Fibroblast of upper back skin (primary cell): Measurements from ENCODE around the gene CDC25A.
"Not testable (repeated sequence)": the region's sequence is repeated elsewhere in the genome, so short reads cannot be mapped to it uniquely, and the experiment has no call there.

ENCODE experiments used
- DNase-seq: peaks from one replicate; pipeline ENCODE4 v3.0.0-alpha.2; 2013

Gene CDC25A

DNA sequence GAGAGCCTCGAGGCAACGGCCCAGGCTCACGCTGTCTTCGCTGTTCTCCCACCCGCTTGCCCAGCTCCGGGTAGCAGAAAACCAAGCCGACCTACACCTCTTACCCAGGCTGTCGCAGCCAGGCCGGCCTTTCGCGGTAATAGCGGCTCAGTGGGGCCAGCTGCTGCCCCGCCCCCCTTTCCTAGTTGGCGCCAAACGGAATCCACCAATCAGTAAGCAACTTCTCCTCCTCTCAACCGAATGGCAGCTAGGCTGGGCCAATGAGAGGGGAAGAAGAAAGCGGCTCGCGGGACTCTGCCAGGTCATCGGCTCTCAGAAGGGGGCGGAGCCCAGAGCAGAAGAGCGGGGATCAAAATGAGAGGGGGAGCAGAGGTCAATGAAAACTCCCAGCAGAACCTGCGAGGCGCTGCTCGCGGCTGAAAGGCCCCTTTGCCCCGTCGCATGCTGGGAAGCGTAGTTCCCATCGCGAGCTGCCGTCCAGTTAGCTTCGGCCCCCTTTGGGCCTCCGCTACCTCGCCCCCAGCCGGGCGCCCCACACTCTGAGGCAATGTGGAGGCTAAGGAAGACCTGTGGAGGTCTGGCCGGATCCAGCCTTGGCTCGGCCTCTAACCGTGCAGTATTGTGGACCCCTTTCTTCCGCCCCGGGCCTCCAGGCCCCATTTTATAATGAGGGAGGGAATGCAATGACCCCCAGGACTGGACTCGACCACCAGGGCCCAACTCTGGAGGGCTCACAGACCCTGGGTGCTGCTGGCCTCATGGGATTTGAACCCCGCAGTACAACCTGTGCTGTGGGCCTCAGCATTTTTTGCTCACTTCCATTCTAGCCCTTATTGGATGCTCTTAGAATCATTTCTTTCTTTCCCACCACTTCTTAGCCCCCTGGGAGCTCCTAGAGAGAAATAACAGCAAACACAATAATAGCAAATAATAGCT is at the start of gene CDC25A:
Gene CDC25A (minus strand): TSS at position 152 of the 936 bp plus-strand sequence. CDS start 470 bp downstream, outside the sequence.
- DNase-seq: peak; percentile 99

DNA sequence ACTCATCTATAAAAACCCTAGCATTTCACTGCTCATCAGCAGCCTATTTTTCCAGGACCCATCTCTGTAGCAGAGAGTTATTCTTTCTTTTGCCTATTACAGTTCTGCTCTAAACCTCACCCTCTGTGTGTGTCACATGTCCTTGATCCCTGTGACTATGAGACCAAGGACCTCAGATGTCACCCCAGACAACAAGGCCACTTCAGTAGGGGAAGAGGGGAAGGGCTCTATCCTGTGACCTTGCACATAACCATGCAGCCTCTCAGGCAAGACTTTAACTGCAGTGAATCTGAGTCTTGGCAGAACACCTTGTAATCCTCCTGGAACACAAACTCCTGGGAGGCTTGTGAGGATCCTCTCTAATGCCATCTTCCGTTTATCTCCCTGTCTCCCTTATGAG is 48.3 kb upstream of the CDC25A start:
- DNase-seq: no peak

- DNase-seq: no peak
Measured at GRCh38 chr3:48233542-48233941, 45.3 kb upstream of the CDC25A start.

- DNase-seq: peak; percentile 70
Measured at GRCh38 chr3:48232734-48233133, 44.5 kb upstream of the CDC25A start.

DNA sequence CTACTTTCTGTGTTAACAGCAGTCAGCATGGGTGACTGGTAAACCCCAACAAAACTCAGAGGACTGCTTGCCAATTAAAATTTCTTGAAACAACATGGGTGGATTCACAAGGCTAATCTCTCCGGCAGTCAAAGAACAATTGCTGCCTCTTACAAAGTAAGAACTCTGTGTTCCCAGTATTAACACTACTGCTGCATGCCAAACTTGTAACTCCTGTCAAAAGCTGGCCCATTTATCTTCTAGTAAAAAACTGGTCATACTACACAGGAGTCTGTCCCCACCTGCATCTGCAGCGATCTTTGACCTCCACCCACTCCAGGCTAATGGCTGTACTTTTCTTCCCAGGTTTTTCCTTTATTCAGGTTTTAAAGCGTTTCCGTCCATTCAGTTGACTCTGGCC is 44.0 kb upstream of the CDC25A start:
- DNase-seq: no peak

DNA sequence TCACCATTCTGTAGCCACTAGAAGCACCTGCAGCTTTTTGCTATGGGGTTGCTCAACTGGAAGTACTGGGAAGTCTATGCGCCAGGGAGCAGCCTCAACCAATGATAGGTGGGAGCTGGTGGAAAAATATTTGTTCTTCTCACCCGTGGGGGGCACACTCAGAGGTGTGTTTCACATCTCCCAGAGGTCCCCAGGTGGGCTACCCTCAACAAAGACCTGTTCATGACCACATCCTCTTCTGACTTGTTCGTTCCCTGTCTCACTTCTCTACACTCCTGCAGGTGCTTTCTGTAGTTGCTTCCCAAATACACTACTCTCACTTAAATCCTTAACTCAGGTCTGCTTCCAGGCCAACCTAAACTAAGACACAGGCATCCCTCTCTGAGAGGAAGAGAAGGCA is 38.7 kb upstream of the CDC25A start:
- no peak for DNase-seq

DNA sequence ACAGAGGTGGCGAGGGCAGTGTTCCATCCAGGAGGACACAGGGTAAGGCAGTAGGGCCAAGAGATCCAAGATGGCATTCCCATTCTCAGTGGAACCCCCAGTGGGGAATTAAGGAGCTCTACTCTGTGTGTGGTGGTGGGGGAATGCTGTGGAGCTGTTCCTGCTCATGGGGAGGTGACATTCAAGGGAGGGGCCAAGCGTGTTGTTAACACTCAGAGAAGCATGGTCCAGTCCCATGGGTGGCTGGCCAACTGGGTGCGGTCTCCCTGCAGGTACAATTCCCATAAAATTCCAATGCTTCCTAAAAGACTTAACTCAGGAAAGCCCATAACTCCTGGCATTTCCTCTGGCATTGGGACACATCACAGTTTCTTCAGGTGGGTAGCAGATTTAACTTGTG is 37.4 kb upstream of the CDC25A start:
- DNase-seq: no peak

DNA sequence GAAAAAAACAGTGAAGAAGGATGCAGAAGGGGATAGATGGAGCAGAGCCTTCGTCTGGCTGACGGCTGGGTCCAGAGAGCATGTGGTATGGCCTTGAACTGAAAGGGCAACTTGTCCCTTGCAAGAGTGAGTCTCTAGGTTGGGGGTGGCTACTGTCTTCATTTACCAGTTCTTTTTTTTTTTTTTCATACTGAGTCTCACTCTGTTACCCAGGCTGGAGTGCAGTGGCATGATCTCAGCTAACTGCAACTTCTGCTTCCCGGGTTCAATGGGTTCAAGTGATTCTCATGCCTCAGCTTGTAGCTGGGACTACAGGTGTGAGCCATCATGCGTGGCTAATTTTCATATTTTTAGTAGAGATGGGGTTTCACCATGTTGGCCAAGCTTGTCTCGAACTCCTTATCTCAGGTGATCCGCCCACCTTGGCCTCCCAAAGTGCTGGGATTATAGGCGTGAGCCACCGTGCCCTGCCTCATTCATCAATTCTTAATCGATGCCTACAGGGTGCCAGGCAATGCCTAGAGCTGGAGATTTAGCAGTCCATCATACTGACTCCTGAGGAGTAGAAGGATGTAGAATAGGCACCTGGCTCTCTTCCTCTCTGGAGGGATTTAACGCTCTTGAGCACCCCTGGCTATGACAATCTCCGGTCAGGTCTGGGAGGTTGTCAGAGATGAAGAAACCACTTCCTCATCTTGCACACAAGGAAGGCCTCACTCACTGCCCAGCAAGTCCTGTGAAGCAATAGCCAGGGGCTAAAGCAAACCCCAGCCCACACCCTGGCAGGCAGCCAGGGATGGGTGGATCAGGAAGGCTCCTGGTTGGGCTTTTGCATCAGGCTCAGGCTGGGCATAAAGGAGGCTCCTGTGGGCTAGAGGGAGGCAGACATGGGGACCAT is 34.6 kb upstream of the CDC25A start, which contains the start of gene CAMP:
Gene CAMP (plus strand): TSS at position 880 of the 898 bp plus-strand sequence. CDS start 17 bp downstream, at position 897.
- DNase-seq: peak; percentile 25

- DNase-seq: no peak
Measured at GRCh38 chr3:48220746-48221145, 32.5 kb upstream of the CDC25A start.

DNA sequence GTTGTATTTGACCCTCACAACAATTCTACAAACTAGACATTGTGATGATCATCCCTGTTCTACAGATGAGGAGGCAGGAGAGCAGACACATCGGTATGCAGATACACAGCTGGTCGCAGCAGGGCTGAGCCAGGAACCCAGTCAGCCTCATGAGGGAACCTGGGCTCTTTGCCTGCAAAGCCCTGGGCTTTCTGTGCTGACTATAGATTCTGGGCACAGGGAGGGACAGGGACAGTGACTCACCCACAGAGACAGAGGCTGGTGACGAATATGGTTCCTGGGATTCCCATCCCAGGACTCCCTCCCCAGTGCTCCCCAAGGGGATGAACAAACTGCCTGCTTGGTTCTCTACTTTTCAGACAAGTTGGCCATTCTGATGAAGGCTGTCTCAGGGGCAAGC is 31.3 kb upstream of the CDC25A start:
- no peak for DNase-seq

GRCh38 chr3:48218537-48218936 is 30.3 kb upstream of the CDC25A start:
- no peak for DNase-seq

DNA sequence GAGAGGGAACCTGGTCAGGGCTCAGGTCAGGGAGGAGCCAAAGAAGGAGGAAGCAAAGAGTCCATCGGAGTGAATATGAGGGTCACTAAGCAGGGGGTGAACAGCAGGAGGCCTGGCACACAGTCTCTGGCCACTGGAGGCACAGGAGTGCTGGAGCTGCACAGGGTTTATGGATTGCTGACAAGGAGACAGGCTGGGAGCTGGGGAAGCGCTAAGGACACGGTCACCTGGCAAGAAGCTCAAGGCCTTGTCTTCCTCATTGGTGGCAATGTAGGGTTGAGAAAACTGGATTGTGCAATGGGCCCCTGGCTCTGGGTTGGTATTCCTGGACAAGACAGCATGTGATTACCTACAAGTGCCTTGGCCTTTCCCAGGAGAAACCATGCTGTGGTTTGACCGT is 29.2 kb upstream of the CDC25A start:
- DNase-seq: no peak

GRCh38 chr3:48215876-48216275 is 27.7 kb upstream of the CDC25A start:
- DNase-seq: no peak

GRCh38 chr3:48215466-48215865 is 27.2 kb upstream of the CDC25A start:
- DNase-seq: no peak

DNA sequence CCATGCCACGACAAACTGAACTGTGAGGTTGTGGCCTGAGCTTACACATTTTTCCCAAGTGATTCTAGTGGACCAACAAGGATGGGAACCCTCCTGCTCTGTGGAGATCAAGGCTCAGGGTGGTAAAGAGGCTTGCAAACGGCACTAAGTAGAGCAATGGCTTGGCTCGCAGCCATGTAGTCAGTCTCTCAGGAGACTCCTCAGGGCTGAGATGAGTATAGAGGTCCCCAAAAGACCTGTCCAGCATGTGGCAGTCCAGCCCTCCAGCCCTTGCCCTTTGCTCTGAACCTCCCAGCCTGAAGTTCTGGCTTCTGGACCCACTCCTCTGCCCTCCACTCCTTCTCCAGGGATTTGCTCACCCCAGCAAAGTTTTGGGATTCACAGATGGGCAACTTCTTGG is 26.8 kb upstream of the CDC25A start:
- DNase-seq: no peak

DNA sequence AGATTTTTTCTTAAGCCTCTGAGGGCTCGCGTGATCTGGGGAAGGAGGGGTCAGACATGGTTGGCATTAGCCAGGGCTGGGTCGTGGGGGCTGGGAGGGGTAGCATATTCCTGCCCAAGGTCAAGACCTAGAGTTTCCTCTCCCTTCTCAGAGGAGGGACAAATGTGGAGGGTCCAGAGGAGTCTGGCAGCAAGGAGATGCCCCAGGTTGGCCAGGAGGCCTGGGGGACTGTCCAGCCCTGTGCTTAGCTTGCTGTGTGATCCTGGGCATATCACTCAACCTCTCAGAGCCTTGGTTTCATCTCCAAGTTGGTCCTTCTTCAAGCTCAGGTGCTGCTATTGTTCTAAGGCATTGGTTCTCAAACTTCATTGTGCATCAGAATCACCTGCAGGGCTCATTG is 26.0 kb upstream of the CDC25A start:
- no peak for DNase-seq

GRCh38 chr3:48211776-48212175 is 23.6 kb upstream of the CDC25A start:
- DNase-seq: not testable (repeated sequence)

DNA sequence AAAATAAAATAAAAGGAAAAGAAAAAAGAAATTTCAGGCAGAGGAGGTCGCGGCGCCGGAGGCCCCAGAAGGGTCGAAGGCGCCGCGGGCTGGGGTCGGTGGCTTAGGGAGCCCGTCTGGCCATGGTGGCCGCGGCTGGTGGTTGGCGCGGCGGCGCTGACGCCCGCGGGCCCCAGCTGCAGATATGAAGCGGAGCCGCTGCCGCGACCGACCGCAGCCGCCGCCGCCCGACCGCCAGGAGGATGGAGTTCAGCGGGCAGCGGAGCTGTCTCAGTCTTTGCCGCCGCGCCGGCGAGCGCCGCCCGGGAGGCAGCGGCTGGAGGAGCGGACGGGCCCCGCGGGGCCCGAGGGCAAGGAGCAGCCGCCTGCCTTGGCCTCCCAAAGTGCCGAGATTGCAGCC is 22.3 kb upstream of the CDC25A start:
- DNase-seq: not testable (repeated sequence)

DNA sequence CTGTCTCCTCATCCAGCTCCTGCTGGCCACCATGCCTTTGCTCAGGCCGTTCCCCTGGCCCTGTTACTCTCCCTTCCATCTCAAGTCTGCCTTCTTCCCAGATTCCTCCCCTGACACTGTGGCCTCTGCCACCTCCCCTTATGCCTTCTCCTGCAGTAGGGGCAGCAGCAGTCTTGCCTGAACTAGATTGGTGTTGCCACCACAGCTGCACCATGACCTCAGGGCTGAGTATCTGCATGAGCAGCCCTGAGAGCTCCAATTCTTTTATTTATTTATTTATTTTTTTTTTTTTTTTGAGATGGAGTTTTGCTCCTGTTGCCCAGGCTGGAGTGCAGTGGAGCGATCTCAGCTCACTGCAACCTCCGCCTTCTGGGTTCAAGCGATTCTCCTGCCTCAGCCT is 21.2 kb upstream of the CDC25A start:
- no peak for DNase-seq

GRCh38 chr3:48208076-48208475 is 19.9 kb upstream of the CDC25A start:
- no peak for DNase-seq

- DNase-seq: no peak
Measured at GRCh38 chr3:48202632-48203031, 14.4 kb upstream of the CDC25A start.

- DNase-seq: no peak
Measured at GRCh38 chr3:48199117-48199516, 10.9 kb upstream of the CDC25A start.

DNA sequence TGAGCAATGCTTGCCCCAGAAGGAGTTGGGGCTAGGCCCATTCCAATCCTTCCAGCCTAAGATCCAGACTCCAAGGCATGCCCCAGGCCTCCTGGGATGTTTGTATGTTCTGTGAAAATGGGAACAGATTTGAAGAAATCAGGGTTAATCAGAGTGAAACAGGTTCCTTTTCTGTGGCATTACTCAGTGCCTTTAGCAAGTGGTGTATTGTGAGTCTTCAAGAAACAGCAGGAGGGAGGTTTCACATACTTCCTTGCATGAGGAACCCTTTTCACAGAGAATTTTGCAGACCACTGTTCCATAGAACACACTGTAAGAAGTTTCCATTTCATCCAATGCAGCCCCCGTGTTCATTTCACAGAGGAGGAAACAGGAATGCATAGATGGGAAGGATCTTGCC is 8.4 kb upstream of the CDC25A start:
- DNase-seq: no peak
